HG03064 (cell line): ENCODE results near the gene SURF2.

Experiments used
- ATAC-seq: cut with Tn5 transposase; IDR thresholded peaks from one replicate; pipeline ENCODE4 v1.9.1; 2021; ENCODE audit warnings: low read depth; ENCODE audit not compliant: unreplicated experiment

SURF2 gene

GRCh38 chr9:133394687-133395271 is 38.4 kb downstream of the SURF2 start:
- no peak for ATAC-seq

GRCh38 chr9:133396952-133397351 is 40.6 kb downstream of the SURF2 start:
- no peak for ATAC-seq

GRCh38 chr9:133397370-133397769 is 41.0 kb downstream of the SURF2 start:
- no peak for ATAC-seq

- ATAC-seq, result no peak
Observed at GRCh38 chr9:133397895-133398294, 41.5 kb downstream of the SURF2 start.

GRCh38 chr9:133400292-133400691 is 43.9 kb downstream of the SURF2 start:
- no peak for ATAC-seq

GRCh38 chr9:133401588-133401987 is 45.2 kb downstream of the SURF2 start:
- no peak for ATAC-seq

GRCh38 chr9:133402689-133403088 is 46.3 kb downstream of the SURF2 start:
- no peak for ATAC-seq

- no peak for ATAC-seq
Observed at GRCh38 chr9:133403766-133404453, 47.6 kb downstream of the SURF2 start.

- no peak for ATAC-seq
Observed at GRCh38 chr9:133404454-133405002, 48.2 kb downstream of the SURF2 start.

GRCh38 chr9:133405508-133406438 is 49.4 kb downstream of the SURF2 start:
- ATAC-seq, result no peak

GRCh38 chr9:133406480-133407307 is 50.3 kb downstream of the SURF2 start:
- ATAC-seq, result no peak

- no peak for ATAC-seq
Observed at GRCh38 chr9:133408042-133408441, 51.7 kb downstream of the SURF2 start.
